ENCODE measurements around the gene KDM2A. TPM values are rescaled to one million over a fixed set of nuclear protein-coding genes. Genes with fewer than 3 reads are reported as not detected.

Gene KDM2A
- total RNA-seq, 1 donor = 67.9 TPM

DNA sequence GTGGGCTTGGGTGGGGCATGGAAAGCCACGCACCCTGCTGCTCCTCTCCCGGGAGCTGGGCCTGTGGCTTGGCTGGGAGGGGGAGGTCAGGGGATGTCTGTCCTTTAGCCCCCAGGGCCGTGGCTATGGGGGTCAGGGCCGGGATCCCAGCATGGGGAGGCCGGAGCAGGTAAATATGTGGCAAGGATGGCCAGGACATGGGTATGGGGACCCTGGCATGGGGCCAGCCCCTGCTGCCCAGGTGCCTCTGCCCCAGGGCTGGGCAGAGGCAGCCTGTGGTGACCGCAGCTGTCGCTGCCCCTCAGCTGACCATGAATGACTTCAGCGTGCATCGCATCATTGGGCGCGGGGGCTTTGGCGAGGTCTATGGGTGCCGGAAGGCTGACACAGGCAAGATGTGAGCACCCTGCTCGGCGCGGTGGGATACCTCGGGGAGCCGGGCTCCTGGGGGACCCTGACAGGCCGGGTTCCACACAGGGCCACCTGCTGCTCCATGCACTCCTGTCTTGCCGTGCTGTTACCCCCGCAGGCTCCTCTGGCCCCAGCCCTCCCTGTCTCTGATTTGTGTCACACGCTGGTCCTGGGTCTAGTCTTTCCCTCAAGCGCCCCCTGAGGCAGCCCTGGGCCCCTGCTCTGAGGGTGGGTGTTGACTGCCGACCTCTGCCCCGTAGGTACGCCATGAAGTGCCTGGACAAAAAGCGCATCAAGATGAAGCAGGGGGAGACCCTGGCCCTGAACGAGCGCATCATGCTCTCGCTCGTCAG is 161.9 kb downstream of the KDM2A start:
- DNase-seq (ENCODE audit: low read depth in 2 of 3, low spot score in 2 of 3) = no peak

DNA sequence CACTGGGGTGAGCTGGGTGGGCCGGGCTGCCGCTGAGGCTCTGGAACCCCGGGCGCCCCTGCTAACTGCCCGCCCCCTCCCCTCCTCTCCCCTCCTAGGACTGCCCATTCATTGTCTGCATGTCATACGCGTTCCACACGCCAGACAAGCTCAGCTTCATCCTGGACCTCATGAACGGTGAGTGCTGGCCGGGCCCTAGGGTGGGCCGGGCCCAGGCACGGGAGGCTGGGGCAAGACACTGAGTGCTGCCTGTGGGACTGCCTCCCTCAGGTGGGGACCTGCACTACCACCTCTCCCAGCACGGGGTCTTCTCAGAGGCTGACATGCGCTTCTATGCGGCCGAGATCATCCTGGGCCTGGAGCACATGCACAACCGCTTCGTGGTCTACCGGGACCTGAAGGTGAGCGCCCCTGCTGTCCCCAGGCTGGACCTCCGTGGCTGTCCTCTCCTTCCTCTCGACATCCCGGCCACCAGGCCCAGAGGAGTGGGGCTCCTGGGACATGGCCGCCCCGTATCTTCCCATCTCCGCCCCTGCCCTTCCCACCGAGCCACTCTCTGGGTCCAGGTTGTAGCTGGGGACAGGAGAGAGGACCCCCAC is 162.6 kb downstream of the KDM2A start:
- DNase-seq (ENCODE audit: low read depth in 2 of 3, low spot score in 2 of 3) = no peak

DNA sequence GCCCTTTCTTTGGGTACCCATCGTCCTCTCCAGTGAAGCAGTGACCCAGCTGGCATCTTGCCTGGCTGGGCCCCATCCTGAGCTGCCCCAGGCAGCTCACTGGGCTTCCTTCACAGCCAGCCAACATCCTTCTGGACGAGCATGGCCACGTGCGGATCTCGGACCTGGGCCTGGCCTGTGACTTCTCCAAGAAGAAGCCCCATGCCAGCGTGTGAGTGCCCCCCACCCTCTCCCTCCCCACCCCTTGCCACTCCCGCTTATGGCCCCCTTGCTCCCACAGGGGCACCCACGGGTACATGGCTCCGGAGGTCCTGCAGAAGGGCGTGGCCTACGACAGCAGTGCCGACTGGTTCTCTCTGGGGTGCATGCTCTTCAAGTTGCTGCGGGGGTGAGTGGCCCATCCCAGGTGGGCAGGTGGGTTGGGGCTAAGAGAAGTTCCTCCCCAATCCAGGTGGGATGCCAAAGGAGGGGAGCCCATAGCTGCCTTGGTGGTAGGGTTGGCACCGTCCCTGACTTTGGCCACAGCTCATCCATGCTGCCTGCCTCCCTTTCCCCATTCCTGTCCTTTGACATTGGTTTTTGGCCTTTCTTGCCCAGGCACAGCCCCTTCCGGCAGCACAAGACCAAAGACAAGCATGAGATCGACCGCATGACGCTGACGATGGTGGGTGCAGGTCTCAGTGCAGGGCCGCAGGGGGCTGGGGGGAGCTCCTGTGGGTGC is 163.3 kb downstream of the KDM2A start:
- DNase-seq (ENCODE audit: low read depth in 2 of 3, low spot score in 2 of 3) = no peak

DNA sequence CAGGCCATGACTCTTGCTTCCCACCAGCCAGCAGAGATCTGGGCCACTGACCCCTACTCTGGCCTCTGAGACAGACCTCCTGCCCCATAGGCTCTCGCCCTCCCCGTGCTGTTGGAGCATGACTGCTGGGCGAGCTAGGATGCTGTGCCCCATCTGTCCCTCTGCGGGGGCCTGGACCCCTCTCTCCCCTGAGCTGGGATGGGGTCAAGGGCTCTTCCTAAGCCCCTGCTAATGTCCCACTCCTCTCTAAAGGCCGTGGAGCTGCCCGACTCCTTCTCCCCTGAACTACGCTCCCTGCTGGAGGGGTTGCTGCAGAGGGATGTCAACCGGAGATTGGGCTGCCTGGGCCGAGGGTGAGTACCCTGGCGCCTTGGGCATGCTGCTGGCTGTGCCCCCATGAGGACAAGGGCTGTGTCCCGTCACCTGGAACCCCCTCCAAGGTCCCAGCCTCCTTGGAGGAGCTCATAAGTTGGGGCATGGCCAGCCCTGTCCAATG is 163.9 kb downstream of the KDM2A start:
- DNase-seq (ENCODE audit: low read depth in 2 of 3, low spot score in 2 of 3) = no peak

DNA sequence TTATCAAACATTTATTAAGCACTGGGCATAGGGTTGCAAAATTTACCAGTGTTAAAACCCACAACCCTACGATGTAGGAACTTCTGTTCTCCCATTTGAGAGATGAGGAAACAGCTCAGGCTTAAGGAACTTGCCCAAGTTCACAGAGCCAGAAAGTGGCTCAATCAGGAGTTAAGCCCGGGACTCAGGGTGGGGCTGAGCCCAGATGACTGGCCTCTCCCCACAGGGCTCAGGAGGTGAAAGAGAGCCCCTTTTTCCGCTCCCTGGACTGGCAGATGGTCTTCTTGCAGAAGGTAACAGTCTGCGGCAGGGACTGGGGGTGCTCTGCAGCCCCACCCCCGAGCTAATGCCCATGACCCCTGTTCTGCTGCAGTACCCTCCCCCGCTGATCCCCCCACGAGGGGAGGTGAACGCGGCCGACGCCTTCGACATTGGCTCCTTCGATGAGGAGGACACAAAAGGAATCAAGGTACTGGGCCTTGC is 164.5 kb downstream of the KDM2A start:
- no peak for DNase-seq (ENCODE audit: low read depth in 2 of 3, low spot score in 2 of 3)

DNA sequence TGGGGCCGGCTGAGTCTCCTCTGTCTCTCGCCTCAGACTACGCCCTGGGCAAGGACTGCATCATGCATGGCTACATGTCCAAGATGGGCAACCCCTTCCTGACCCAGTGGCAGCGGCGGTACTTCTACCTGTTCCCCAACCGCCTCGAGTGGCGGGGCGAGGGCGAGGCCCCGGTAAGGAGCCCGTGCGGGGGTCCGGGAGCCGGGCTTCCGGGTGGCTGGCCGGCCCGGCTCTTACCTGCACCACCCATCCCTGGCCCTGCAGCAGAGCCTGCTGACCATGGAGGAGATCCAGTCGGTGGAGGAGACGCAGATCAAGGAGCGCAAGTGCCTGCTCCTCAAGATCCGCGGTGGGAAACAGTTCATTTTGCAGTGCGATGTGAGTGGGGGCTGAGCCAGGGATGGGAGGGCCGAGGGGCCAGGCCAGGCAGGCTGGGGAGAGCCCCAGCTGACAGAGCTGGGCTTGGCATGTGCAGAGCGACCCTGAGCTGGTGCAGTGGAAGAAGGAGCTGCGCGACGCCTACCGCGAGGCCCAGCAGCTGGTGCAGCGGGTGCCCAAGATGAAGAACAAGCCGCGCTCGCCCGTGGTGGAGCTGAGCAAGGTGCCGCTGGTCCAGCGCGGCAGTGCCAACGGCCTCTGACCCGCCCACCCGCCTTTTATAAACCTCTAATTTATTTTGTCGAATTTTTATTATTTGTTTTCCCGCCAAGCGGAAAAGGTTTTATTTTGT is 165.9 kb downstream of the KDM2A start:
- no peak for DNase-seq (ENCODE audit: low read depth in 2 of 3, low spot score in 2 of 3)

DNA sequence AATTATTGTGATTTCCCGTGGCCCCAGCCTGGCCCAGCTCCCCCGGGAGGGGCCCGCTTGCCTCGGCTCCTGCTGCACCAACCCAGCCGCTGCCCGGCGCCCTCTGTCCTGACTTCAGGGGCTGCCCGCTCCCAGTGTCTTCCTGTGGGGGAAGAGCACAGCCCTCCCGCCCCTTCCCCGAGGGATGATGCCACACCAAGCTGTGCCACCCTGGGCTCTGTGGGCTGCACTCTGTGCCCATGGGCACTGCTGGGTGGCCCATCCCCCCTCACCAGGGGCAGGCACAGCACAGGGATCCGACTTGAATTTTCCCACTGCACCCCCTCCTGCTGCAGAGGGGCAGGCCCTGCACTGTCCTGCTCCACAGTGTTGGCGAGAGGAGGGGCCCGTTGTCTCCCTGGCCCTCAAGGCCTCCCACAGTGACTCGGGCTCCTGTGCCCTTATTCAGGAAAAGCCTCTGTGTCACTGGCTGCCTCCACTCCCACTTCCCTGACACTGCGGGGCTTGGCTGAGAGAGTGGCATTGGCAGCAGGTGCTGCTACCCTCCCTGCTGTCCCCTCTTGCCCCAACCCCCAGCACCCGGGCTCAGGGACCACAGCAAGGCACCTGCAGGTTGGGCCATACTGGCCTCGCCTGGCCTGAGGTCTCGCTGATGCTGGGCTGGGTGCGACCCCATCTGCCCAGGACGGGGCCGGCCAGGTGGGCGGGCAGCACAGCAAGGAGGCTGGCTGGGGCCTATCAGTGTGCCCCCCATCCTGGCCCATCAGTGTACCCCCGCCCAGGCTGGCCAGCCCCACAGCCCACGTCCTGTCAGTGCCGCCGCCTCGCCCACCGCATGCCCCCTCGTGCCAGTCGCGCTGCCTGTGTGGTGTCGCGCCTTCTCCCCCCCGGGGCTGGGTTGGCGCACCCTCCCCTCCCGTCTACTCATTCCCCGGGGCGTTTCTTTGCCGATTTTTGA is 166.8 kb downstream of the KDM2A start:
- DNase-seq (ENCODE audit: low read depth in 2 of 3, low spot score in 2 of 3) = no peak

DNA sequence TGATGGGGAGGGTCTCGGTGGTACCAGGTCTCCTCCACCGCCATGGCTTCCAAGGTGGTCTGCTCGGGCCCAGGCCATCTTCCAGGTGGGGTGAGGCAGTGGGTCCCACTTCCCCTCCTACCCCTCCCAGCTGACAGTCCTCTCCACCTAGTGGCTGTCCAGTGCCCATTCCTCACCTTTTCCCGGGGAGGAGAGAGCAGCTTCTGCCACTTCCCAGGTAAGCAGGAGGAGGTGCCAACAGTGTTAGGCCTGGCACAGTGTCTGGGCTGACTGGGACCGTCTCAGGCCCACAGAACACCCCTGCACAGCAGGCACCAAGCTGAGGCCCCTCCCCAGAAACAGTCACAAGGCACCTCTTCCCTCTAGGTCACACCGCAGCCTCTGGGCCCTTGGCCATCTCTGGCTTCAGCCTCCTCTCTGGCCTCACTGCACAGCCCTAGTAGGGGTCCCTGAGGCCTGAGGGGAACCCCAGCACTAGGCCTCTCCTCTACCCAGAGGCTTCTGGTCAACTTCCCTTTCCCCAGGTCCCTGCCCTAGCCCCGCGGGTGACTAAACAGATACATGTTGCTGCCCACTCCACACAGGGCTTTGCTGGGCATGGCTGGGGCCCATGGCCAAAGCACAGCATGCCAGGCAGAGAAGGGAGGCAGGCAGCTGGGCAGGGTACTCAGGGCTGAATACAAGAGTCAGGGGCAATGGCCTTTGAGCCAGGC is 167.7 kb downstream of the KDM2A start:
- no peak for DNase-seq (ENCODE audit: low read depth in 2 of 3, low spot score in 2 of 3)

DNA sequence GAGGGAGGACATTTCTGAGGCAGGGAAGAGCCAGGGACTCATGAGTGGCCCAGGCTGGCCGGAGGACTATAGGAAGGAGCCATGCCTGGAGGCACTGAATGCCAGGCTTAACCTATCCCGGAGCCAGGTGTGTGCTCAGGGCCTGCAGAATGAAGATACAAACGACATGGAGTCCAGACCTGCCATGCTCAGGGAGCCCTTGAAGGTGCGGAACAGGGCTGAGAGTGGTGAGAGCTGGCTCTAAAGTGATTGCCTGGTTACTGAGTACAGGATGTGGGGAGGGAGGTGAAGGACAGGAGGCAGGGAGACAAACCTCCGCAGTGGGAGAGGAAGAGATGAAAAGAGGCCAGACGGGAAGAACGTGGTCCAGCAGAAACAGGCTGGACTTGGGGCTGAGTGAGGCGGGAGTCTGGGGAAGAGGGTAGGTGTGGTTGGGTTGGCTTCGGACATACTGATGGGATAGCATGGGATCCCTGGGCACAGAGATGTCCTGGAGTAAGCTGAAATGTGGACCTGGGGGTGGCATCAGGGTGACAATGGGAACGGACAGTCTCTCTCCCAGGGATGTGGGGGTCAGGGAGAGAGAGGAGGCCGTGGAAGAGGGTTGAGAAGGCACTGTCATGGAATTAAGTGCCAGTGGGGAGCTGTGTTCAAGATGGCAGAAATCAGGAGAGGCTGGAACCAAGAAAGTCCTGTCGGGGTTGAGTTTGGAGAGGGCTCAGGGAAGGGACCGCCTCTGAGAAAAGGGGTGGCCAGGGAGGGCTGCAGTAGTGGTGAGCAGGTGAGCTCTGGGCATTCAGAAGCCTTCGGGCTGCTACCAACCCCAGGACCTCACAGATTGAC is 168.5 kb downstream of the KDM2A start:
- DNase-seq (ENCODE audit: low read depth in 2 of 3, low spot score in 2 of 3) = peak in 1 of 3 donors; percentile 56

DNA sequence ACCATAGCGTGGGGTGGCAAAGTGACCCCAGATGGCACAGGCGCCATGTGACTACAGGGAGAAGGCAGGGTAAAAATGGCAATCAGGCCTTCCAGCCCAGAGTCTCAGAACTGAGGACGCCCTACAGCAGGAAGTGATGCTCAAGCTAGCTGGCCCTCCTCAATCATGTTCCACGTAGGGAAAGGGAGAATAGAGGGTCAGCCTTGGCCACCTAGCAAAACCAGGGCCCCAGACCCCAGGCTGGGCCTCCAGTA is 169.1 kb downstream of the KDM2A start:
- no peak for DNase-seq (ENCODE audit: low read depth in 2 of 3, low spot score in 2 of 3)

DNA sequence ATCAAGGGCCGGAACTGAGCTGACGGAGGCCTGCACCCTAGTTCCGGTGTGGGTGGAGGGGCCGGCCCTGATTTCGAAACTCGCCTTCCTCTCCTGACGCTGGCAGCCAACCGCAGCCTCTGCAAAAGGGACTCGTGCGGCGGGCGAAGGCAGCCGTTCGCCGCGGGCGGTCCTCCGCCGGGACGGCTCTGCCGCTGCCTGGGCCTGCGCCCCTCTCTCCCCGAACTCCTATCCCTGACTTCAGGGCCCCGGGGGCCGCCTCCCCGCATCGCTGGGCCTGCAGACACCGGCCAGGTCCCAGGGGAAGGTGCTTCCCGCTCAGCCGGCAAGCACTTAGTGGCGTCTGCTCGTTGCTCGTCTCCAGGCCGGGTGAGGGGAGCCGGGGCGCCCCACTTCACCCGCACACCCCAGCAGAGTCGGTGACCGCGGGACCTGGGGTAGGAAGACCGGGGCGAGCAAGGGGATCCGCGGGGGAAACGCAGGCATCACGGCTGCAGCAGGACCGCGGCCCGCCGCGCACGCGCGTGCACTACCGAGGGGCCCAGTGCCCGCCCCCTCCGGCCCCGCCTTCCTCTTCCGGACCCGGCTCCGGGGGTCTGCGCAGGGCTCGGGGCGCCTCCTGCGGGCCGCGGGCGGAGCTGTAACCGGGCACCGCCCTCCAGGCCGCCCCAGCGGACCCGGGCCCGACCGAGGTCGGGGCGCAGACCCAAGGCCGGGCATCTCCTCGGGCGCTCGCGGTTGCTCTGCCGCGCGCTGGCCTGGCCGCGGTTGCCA is 169.6 kb downstream of the KDM2A start:
- DNase-seq (ENCODE audit: low read depth in 2 of 3, low spot score in 2 of 3) = peak; percentile 82 to 96 (median 95)

DNA sequence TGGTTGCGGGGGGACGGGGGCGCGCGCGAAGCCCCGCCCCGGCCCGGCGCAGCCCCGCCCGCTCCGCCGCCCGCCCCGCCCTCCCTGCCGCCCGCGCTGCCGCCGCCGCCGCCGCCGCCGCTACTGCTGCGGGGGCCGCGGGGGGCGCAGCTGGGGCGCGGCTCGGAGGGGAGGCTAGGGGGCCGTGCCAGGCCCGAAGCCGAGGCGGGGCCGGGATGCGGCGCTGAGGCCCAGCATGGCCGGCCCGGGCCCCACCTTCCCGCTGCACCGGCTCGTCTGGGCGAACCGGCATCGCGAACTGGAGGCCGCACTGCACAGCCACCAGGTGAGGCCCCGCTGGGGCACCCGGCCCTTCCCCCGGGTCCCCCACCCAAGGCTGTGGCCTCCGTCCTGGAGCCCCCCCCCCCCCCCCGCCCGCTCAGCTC is 170.2 kb downstream of the KDM2A start, which contains the start of gene ANKRD13D:
Gene ANKRD13D (plus strand): TSS at position 78 of the 425 bp plus-strand sequence. CDS start 158 bp downstream, at position 236.
- DNase-seq (ENCODE audit: low read depth in 2 of 3, low spot score in 2 of 3) = no peak

DNA sequence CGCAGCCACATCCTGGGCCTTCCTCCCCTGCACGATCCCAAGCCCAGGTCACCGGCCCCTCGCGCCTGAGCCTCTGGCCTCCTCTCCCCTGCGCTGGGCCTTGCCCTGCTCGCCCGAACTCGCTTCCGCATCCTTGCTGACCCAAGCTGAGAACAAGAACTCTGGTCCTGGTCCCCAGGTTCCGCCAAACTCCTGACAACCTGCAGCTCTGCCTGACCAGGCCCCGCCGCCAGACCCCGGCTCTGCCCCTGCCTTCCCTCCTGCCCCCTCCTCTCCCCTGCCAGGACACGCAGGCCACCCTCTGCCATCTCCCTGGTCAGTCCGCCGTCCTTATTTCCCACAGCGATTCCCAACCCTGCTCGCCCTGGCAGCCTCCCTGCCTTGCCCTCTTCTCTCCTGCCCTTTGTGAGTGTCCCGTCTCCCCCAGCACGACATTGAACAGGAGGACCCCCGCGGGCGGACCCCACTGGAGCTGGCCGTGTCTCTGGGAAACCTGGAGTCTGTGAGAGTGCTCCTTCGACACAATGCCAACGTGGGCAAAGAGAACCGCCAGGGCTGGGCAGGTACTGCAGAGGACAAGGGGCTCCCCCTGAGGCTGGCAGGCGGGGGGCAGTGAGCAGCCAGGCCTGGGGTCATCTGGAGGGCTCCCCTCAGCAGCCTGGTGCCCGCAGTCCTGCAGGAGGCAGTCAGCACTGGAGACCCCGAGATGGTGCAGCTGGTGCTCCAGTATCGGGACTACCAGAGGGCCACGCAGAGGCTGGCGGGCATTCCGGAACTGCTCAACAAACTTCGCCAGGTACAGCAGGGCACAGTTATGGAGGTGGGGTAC is 170.8 kb downstream of the KDM2A start:
- DNase-seq (ENCODE audit: low read depth in 2 of 3, low spot score in 2 of 3) = no peak

DNA sequence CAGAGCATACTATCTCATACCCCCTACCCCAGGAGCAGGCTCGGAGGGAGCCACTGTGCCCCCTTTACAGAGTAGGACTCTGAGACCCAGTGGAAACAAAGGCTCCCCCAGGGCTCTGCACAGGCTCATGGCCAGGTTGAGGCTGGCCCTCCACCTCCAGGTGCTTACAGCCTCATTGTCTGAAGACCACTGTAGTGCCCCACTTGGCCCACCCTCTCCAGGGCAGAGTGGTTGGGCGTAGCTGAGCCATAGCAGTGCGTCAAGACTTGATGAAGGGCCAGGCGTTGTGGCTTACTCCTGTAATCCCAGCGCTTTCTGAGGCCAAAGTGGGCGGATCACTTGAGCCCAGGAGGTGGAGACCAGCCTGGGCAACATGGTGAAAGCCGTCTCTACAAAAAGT is 171.7 kb downstream of the KDM2A start:
- no peak for DNase-seq (ENCODE audit: low read depth in 2 of 3, low spot score in 2 of 3)

DNA sequence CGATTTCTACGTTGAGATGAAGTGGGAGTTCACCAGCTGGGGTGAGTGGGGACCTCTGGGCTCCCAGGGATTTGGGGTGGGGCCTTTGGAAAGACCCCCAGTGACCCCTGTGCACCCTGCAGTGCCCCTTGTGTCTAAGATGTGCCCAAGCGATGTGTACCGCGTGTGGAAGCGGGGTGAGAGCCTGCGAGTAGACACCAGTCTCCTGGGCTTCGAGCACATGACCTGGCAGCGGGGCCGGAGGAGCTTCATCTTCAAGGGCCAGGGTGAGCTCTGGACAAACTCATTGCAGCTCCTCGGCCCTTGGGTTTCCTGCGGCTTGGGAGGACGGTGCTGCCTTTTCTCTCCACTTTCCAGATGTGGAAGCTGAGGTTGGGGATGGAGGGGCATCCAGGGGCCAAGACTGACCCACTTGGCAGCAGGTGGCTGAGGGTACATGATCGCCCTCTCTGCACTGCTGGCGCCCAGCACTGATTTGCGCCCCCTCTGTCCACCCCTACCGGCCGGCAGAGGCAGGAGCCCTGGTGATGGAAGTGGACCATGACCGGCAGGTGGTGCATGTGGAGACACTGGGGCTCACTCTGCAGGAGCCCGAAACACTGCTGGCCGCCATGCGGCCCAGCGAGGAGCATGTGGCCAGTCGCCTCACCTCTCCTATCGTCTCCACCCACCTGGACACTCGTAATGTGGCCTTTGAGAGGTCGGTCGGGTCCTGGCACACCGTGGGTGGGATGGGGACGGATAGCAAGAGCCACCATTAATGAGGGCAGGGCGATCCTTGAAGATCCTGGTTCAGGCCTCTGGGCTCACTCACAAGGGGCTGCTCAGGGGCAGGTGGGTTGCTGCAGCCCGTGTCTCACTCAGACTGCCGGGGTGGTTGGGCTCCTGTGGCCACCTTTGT is 172.7 kb downstream of the KDM2A start:
- DNase-seq (ENCODE audit: low read depth in 2 of 3, low spot score in 2 of 3) = no peak

DNA sequence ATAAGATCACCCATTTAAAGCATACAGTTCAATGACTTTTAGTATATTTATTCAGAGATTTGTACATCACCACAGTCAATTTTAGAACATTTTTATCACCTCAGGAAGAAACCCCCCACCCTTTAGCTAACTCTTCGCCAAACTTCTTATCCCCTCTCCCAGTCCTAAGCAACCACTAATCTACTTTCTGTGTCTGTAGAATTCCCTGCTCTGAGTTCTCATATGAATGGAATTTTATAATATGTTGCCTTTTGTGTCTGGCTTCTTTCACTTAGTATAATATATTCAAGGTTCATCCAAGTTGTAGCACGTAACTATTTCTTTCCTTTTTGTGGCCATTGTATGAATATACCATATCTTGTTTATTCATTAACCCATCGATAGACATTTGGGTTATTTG is 173.6 kb downstream of the KDM2A start:
- DNase-seq (ENCODE audit: low read depth in 2 of 3, low spot score in 2 of 3) = no peak
